Vagina (tissue), 2 donors: ENCODE measurements around the gene GCSAML.

Source experiments
- POLR2A ChIP-seq, 2 donors: fragments of 450-650 bp; IDR thresholded peaks; one replicate each; pipeline ENCODE4 v1.6.1; 2017; ENCODE audit warnings: antibody characterized with exemption in 2 of 2, mild to moderate bottlenecking in 2 of 2, moderate library complexity in 2 of 2
- POLR2AphosphoS5 ChIP-seq, 2 donors: sonication (generic); formaldehyde crosslinking; IDR thresholded peaks; one replicate each; pipeline ENCODE4 v1.9.0; 2017; ENCODE audit warnings: antibody characterized with exemption in 2 of 2, mild to moderate bottlenecking in 2 of 2, low read depth in 1 of 2; ENCODE audit not compliant: insufficient read depth in 1 of 2
- TF ChIP-seq, protein P1 (sequence below), 3 experiments: fragments of 450-650 bp in 2 of 3; fragments of 200-600 bp in 1 of 3; sonication (generic) in 1 of 3; IDR thresholded peaks; one replicate each; pipeline ENCODE4 v1.5.1; 2017 to 2019; ENCODE audit warnings: antibody characterized with exemption in 3 of 3, mild to moderate bottlenecking in 2 of 3, moderate library complexity in 2 of 3

DNA sequence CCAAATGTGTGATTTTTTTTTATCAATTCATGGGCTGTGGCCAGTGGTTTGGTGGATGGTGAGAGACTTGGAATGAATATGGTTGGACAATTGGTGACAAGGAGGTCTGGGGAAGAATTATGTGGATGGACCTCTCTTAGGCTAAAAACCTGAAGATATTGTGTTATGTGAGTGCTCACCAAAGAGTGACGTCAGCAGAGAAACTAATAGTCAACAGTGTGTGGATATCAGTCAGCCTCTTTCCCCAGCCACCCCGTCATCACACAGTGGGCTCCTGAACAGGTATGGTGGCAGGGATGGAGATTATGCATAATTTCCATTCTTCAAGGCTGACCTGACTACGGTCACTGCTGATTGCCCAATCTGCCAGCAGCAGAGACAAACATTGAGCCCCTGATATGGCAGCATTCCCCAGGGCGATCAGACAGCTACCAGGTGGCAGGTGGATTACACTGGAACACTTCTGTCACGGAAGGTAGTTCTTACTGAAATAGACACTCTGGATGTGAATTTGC, 30.1 kb downstream of the GCSAML start:
- TF ChIP-seq, protein P1, sequence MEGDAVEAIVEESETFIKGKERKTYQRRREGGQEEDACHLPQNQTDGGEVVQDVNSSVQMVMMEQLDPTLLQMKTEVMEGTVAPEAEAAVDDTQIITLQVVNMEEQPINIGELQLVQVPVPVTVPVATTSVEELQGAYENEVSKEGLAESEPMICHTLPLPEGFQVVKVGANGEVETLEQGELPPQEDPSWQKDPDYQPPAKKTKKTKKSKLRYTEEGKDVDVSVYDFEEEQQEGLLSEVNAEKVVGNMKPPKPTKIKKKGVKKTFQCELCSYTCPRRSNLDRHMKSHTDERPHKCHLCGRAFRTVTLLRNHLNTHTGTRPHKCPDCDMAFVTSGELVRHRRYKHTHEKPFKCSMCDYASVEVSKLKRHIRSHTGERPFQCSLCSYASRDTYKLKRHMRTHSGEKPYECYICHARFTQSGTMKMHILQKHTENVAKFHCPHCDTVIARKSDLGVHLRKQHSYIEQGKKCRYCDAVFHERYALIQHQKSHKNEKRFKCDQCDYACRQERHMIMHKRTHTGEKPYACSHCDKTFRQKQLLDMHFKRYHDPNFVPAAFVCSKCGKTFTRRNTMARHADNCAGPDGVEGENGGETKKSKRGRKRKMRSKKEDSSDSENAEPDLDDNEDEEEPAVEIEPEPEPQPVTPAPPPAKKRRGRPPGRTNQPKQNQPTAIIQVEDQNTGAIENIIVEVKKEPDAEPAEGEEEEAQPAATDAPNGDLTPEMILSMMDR (IDR thresholded peaks at IDR 0.05): no peak
- no peak for TF ChIP-seq POLR2A (IDR thresholded peaks at IDR 0.05)
- no peak for TF ChIP-seq POLR2AphosphoS5 (IDR thresholded peaks at IDR 0.05; ENCODE audit: insufficient read depth in 1 of 2, low read depth in 1 of 2)
